OCI-LY1 (cell line): Measurements from ENCODE around the gene HNRNPLL.
"Not testable (repeated sequence)": the region's sequence is repeated elsewhere in the genome, so short reads cannot be mapped to it uniquely, and the experiment has no call there.

Experiments
- H2AFZ ChIP-seq: fragments of 200-600 bp; sonication (generic), shearing (Covaris generic); 2 replicates; pipeline ENCODE4 v1.6.0; 2014; ENCODE audit warnings: antibody characterized with exemption, mild to moderate bottlenecking, low read length
- H3F3A ChIP-seq: fragments of 200-600 bp; sonication (generic), shearing (Covaris generic); 2 replicates; pipeline ENCODE4 v1.6.0; 2014; ENCODE audit warnings: mild to moderate bottlenecking, antibody characterized with exemption, low read length, moderate library complexity; ENCODE audit not compliant: insufficient read depth
- H3K27ac ChIP-seq: fragments of 200-600 bp; sonication (generic); 2 replicates; pipeline ENCODE4 v1.5.1; 2014; ENCODE audit warnings: low read length, mixed run types, mild to moderate bottlenecking, low read depth; ENCODE audit not compliant: poor library complexity, severe bottlenecking
- H3K27me3 ChIP-seq: fragments of 200-600 bp; sonication (generic); 2 replicates; pipeline ENCODE4 v1.6.0; 2014; ENCODE audit warnings: antibody characterized with exemption, mild to moderate bottlenecking, low read length, moderate library complexity; ENCODE audit not compliant: insufficient read depth
- H3K36me3 ChIP-seq: fragments of 200-600 bp; sonication (generic); 2 replicates; pipeline ENCODE4 v1.6.1; 2014; ENCODE audit warnings: mild to moderate bottlenecking, antibody characterized with exemption, low read length, moderate library complexity, mixed read lengths; ENCODE audit not compliant: insufficient read depth
- H3K4me1 ChIP-seq: fragments of 200-600 bp; sonication (generic); 2 replicates; pipeline ENCODE4 v1.5.1; 2014; ENCODE audit warnings: mild to moderate bottlenecking, low read length, moderate library complexity; ENCODE audit not compliant: insufficient read depth, severe bottlenecking
- H3K4me2 ChIP-seq: fragments of 200-600 bp; sonication (generic), shearing (Covaris generic); 2 replicates; pipeline ENCODE4 v1.6.1; 2014; ENCODE audit warnings: low read length
- H3K4me3 ChIP-seq: fragments of 200-600 bp; sonication (generic); 2 replicates; pipeline ENCODE4 v1.5.1; 2014; ENCODE audit warnings: low read length, low read depth, mild to moderate bottlenecking, mixed read lengths; ENCODE audit not compliant: poor library complexity, severe bottlenecking
- H3K79me2 ChIP-seq: fragments of 200-600 bp; shearing (Covaris generic); 2 replicates; pipeline ENCODE4 v1.6.1; 2016; ENCODE audit warnings: mixed run types, low read length, mixed read lengths; ENCODE audit not compliant: insufficient read depth
- H3K9ac ChIP-seq: fragments of 200-600 bp; sonication (generic), shearing (Covaris generic); 2 replicates; pipeline ENCODE4 v1.6.1; 2014; ENCODE audit warnings: mild to moderate bottlenecking, low read length, mixed read lengths
- H3K9me2 ChIP-seq: fragments of 200-600 bp; sonication (generic), shearing (Covaris generic); 2 replicates; pipeline ENCODE4 v1.6.1; 2014; ENCODE audit warnings: low read depth, mild to moderate bottlenecking, low read length, mixed read lengths
- H3K9me3 ChIP-seq: fragments of 200-600 bp; shearing (Covaris generic); 2 replicates; pipeline ENCODE4 v1.6.1; 2014; ENCODE audit warnings: low read length, mixed read lengths
- H4K20me1 ChIP-seq: fragments of 200-600 bp; sonication (generic), shearing (Covaris generic); 2 replicates; pipeline ENCODE4 v1.6.0; 2016; ENCODE audit warnings: mild to moderate bottlenecking, low read length; ENCODE audit not compliant: insufficient read depth
- CTCF ChIP-seq: fragments of 200-600 bp; sonication (generic), shearing (Covaris generic); IDR thresholded peaks from 2 replicates; pipeline ENCODE4 v1.5.1; 2017; ENCODE audit warnings: mild to moderate bottlenecking, antibody characterized with exemption, low read length, moderate library complexity, mixed read lengths
- EZH2 ChIP-seq: fragments of 200-600 bp; sonication (generic), shearing (Covaris generic); IDR thresholded peaks from 2 replicates; pipeline ENCODE4 v1.8.0; 2017; ENCODE audit warnings: borderline replicate concordance, mixed run types, mild to moderate bottlenecking, antibody characterized with exemption, low read length, moderate library complexity, mixed read lengths

Gene HNRNPLL

GRCh38 chr2:38610851-38611801 is 8.4 kb upstream of the HNRNPLL start:
- H4K20me1 ChIP-seq: no peaks in the 10 kb centered on the region
- H3K36me3 ChIP-seq: no peaks in the 10 kb centered on the region
- H3K9me2 ChIP-seq: no peaks in the 10 kb centered on the region
- H3K27ac ChIP-seq: no peak overlapping the region
- H3F3A ChIP-seq: no peaks in the 10 kb centered on the region
- no peak overlapping the region for H3K9ac ChIP-seq
- TF ChIP-seq CTCF (no peak), EZH2 (no peak)
- H3K9me3 ChIP-seq: peaks cover 3% of the 10 kb centered on the region; the same call in 1 of the 2 replicates
- H3K4me3 ChIP-seq: no peak overlapping the region
- no peak overlapping the region for H3K4me2 ChIP-seq
- H3K27me3 ChIP-seq: no peaks in the 10 kb centered on the region; the same call in 1 of the 2 replicates
- no peaks in the 10 kb centered on the region for H3K79me2 ChIP-seq
- peaks cover 11% of the 10 kb centered on the region for H3K4me1 ChIP-seq
- no peak overlapping the region for H2AFZ ChIP-seq

GRCh38 chr2:38609246-38609645 is 6.5 kb upstream of the HNRNPLL start:
- H3K27ac ChIP-seq, H3K27me3 ChIP-seq, H3K79me2 ChIP-seq, H3K36me3 ChIP-seq, H3F3A ChIP-seq, H3K9me2 ChIP-seq, H3K4me2 ChIP-seq, H4K20me1 ChIP-seq, H3K4me3 ChIP-seq, H3K9me3 ChIP-seq, H3K9ac ChIP-seq, H2AFZ ChIP-seq: not testable (repeated sequence)
- H3K4me1 ChIP-seq: peaks cover 19% of the 10 kb centered on the region

GRCh38 chr2:38608755-38609154 is 6.0 kb upstream of the HNRNPLL start:
- Histone ChIP-seq H3K9me3 (peaks cover 3% of the 10 kb centered on the region; the same call in 1 of the 2 replicates), H3K27me3 (no peaks in the 10 kb centered on the region; the same call in 1 of the 2 replicates), H3K27ac (no peak overlapping the region), H3K4me1 (peaks cover 19% of the 10 kb centered on the region), H3K9ac (no peak overlapping the region), H3K4me3 (no peak overlapping the region), H3F3A (no peaks in the 10 kb centered on the region), H3K4me2 (no peak overlapping the region), H3K36me3 (no peaks in the 10 kb centered on the region), H4K20me1 (no peaks in the 10 kb centered on the region), H3K9me2 (no peaks in the 10 kb centered on the region), H2AFZ (no peak overlapping the region), H3K79me2 (no peaks in the 10 kb centered on the region)
- no peak for TF ChIP-seq EZH2
- TF ChIP-seq CTCF: no peak
